ENCODE results near the gene TUBA4B.

TUBA4B gene

GRCh38 chr2:219289195-219289536, 36.1 kb downstream of the TUBA4B start:
- in situ Hi-C loops (cut with HindIII; ENCODE audit: low sequenced_read_pairs) = no loop called here

GRCh38 chr2:219289537-219290361, 36.7 kb downstream of the TUBA4B start:
- in situ Hi-C loops (cut with HindIII; ENCODE audit: low sequenced_read_pairs) = no loop called here
- TF ChIP-seq CTCF (IDR thresholded peaks at IDR 0.05; ENCODE audit: low read depth, low read length, missing control alignments) = no peak
- DNase-seq (ENCODE audit: low read depth) = peak; percentile 60
- H3K4me3 ChIP-seq (ENCODE audit: low read depth, low read length) = no peak overlapping the region

More at GRCh38 chr2:219289195-219289536, 36.1 kb downstream of the TUBA4B start:
- no peak for TF ChIP-seq CTCF (IDR thresholded peaks at IDR 0.05; ENCODE audit: low read depth, low read length, missing control alignments)
- H3K4me3 ChIP-seq (ENCODE audit: low read depth, low read length) = no peak overlapping the region
- no peak for DNase-seq (ENCODE audit: low read depth)

- no peak overlapping the region for H3K4me3 ChIP-seq (ENCODE audit: low read depth, low read length)
- DNase-seq (ENCODE audit: low read depth) = no peak
- in situ Hi-C loops (cut with HindIII; ENCODE audit: low sequenced_read_pairs) = no loop called here
- TF ChIP-seq CTCF (IDR thresholded peaks at IDR 0.05; ENCODE audit: low read depth, low read length, missing control alignments) = no peak
Observed at GRCh38 chr2:219290381-219291171, 37.5 kb downstream of the TUBA4B start.

- no peak overlapping the region for H3K4me3 ChIP-seq (ENCODE audit: low read depth, low read length)
- DNase-seq (ENCODE audit: low read depth) = no peak
- in situ Hi-C loops (cut with HindIII; ENCODE audit: low sequenced_read_pairs) = no loop called here
- TF ChIP-seq CTCF (IDR thresholded peaks at IDR 0.05; ENCODE audit: low read depth, low read length, missing control alignments) = no peak
Observed at GRCh38 chr2:219291394-219291793, 38.4 kb downstream of the TUBA4B start.

GRCh38 chr2:219291910-219292490, 39.0 kb downstream of the TUBA4B start:
- no peak overlapping the region for H3K4me3 ChIP-seq (ENCODE audit: low read depth, low read length)
- DNase-seq (ENCODE audit: low read depth) = no peak
- in situ Hi-C loops (cut with HindIII; ENCODE audit: low sequenced_read_pairs) = no loop called here
- TF ChIP-seq CTCF (IDR thresholded peaks at IDR 0.05; ENCODE audit: low read depth, low read length, missing control alignments) = no peak

GRCh38 chr2:219292616-219293015, 39.6 kb downstream of the TUBA4B start:
- DNase-seq (ENCODE audit: low read depth) = no peak
- no peak for TF ChIP-seq CTCF (IDR thresholded peaks at IDR 0.05; ENCODE audit: low read depth, low read length, missing control alignments)
- no peak overlapping the region for H3K4me3 ChIP-seq (ENCODE audit: low read depth, low read length)
- in situ Hi-C loops (cut with HindIII; ENCODE audit: low sequenced_read_pairs) = no loop called here
